Activated naive CD4-positive, alpha-beta T cell treated with anti-CD3 and anti-CD28 coated beads, Interleukin-2, amount 10 ng/mL, durations not matched to agents 7 days and 5 days (primary cell): ENCODE measurements around the gene CEBPE.

Source experiments
- CTCF ChIA-PET: fragments of 350-600 bp; sonication (Branson Sonifier 250); formaldehyde crosslinking; loops from one replicate; lab custom pipeline; 2021; ENCODE audit warnings: antibody characterized with exemption; lab: Charles Lee
- DNase-seq: peaks from one replicate; pipeline ENCODE4 v3.0.0-alpha.2; 2020
- H3K27ac Mint-ChIP-seq: one replicate; pipeline ENCODE4 v1.8.0; 2021; ENCODE audit warnings: mild to moderate bottlenecking, moderate library complexity, mixed read lengths
- H3K27me3 Mint-ChIP-seq: one replicate; pipeline ENCODE4 v1.8.0; 2021; ENCODE audit warnings: mild to moderate bottlenecking, mixed read lengths
- H3K36me3 Mint-ChIP-seq: one replicate; pipeline ENCODE4 v1.8.0; 2021; ENCODE audit warnings: mixed read lengths
- H3K4me1 Mint-ChIP-seq: one replicate; pipeline ENCODE4 v1.8.0; 2021; ENCODE audit warnings: mixed read lengths
- H3K4me3 Mint-ChIP-seq: one replicate; pipeline ENCODE4 v1.8.0; 2021; ENCODE audit warnings: mild to moderate bottlenecking, moderate library complexity, mixed read lengths
- H3K9me3 Mint-ChIP-seq: one replicate; pipeline ENCODE4 v1.8.0; 2021; ENCODE audit warnings: mixed read lengths

CEBPE gene

DNA sequence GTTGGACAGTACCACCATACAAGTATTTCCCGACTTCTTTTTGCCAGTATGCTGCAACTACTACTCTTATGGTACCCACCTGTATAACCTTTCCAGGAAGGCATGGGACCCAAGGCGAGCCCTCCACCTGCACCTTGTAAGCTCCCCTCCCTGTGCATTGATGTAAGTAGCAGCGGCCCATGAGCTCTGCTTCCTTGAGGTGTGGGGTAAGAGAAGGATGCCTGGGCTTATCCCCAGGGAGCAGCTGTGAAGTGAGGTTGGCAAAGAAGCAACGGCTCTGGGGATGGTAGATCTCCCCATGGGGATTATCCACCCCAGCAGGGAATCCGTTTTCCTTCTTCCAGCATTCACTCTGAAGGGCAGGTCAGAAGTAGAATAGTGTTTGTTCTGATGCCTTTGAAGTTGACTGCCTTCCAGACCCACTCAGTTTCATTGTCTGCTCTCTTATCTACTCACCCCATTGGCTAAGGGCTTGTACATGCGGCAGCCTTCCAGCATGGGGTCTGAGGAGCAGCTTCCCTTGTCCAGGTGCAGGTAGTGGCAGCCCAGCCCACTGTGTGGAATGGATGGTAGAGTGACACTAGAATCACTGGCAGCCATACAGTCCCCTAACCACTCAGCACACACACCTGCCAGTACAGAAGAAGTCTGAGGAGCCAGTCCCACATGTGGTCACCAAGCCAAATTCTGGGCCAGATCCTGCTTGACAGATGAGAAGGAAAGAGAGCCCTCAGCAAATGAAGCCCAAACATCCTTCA lies 17.7 kb downstream of the CEBPE start:
- Mint-ChIP-seq H3K36me3 (peaks cover 27% of the 10 kb centered on the region), H3K9me3 (no peaks in the 10 kb centered on the region), H3K4me1 (peaks cover 18% of the 10 kb centered on the region), H3K4me3 (no peak overlapping the region), H3K27ac (no peak overlapping the region), H3K27me3 (peaks cover 22% of the 10 kb centered on the region)
- CTCF ChIA-PET, result interaction anchor here (1.3 kb wide), 2 partner anchors 24 to 33 kb away, joined by 3 to 4 read pairs; no protein-coding TSS in a partner anchor
- no peak for DNase-seq

DNA sequence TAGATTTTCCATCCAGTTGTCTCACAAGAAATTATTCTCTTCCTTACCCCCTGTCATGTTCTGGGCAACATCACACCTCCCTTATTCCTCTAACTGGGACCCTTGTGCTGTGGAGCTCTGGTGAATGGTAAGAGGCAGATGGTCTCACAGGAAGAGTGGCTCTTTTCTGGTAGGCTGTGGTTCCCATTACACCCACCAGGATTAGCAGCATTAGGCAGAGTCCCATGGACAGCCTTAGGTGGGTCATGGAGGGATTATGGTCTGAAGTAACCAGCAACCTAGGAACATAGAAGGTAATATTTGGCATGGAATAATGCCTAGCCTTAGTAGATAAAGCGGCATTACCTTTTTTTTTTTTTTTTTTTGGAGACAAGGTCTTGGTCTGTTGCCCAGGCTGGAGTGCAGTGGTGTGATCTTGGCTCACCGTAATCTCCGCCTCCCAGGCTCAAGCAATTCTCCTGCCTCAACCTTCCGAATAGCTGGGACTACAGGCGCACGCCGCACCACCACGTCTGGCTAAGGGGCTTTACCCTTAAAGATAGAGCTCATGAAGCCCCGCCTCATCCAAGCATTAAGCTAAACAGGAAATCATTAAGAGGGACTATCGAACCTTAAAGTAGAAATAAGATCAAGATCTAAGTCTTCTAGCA lies 19.7 kb downstream of the CEBPE start:
- no peaks in the 10 kb centered on the region for H3K9me3 Mint-ChIP-seq
- peaks cover 15% of the 10 kb centered on the region for H3K4me1 Mint-ChIP-seq
- no peak overlapping the region for H3K4me3 Mint-ChIP-seq
- peaks cover 27% of the 10 kb centered on the region for H3K36me3 Mint-ChIP-seq
- peaks cover 17% of the 10 kb centered on the region for H3K27me3 Mint-ChIP-seq
- no peak for DNase-seq
- H3K27ac Mint-ChIP-seq, result no peak overlapping the region
- CTCF ChIA-PET, result interaction anchor here (1.2 to 1.5 kb wide), 2 partner anchors 21 to 126 kb away, joined by 3 to 10 read pairs; no protein-coding TSS in a partner anchor

DNA sequence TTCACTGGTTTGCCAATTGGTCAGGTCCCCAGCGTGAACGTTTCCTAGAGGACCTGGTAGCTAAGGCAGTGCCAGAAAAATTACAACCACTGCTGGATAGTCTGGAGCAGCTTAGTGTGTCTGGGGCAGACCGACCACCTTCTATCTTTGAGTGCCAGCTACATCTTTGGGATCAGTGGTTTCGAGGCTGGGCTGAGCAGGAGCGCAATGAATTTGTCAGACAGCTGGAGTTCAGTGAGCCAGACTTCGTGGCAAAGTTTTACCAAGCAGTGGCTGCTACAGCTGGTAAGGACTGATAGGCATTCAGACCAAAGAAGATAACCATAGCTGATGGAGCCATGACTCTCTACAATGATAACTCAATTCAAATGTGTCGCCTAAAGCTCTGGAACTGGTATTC lies 21.3 kb downstream of the CEBPE start:
- Mint-ChIP-seq H3K4me1 (peaks cover 24% of the 10 kb centered on the region), H3K36me3 (peaks cover 32% of the 10 kb centered on the region), H3K4me3 (peak overlapping the region; percentile 7), H3K9me3 (no peaks in the 10 kb centered on the region), H3K27ac (no peak overlapping the region), H3K27me3 (peaks cover 5% of the 10 kb centered on the region)
- CTCF ChIA-PET, result interaction anchor here (0.7 to 1.6 kb wide), 4 partner anchors 21 to 29 kb away, joined by 3 to 5 read pairs (median 4); no protein-coding TSS in a partner anchor
- no peak for DNase-seq

DNA sequence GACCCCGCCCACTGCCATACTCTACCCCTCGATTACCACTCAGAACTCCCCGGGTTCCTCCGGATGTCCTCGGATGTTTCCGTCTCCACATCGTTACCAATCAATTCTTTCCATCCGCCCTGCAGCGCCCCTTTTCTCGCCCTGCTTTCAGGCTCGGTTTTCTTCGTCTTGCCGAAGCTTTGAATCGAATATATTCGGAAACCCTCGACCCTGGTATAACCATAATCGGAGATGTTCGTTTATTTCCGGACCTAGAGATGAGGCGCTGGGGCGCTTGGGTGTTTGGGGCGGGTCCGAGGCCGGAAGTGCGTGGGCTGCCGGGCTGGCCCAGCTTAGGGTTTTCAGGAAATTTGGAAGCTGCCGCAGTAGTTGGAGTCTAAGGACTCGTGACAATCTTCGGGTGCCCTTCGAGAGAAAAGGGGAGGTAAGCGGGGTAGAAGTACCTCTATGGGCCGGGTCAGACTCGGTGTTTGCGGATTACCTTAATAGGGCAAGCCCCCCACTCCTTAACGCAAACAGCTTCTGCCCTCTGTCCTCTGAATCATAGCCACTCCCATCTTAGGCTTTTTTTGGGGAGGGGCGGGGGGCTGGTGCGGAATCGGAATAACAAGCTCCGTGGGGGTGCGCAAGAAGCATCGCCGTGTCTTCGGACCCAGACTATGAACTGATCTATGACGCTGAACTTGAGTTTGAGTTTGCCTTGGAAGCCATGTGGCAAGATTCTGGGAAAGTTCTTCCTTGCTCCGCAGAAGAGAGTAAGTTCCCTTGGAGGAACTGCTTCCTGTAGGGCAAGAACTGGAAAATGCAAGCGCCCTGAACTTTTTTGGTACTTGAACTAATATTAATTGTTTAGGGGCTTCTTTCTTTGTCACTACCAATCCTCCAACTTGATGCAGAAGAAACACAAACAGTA lies 23.6 kb downstream of the CEBPE start, which contains the start of gene C14orf119:
C14orf119 (plus strand) TSS at position 310 of the 913 bp plus-strand sequence. CDS start 2,154 bp downstream, outside the sequence.
- CTCF ChIA-PET, result interaction anchor here (0.6 to 2.8 kb wide), 11 partner anchors 9 to 236 kb away, joined by 3 to 26 read pairs (median 5); no protein-coding TSS in a partner anchor
- Mint-ChIP-seq H3K4me1 (peaks cover 30% of the 10 kb centered on the region), H3K4me3 (no peak within 1 kb of the TSS), H3K27ac (no peak within 1 kb of the TSS), H3K9me3 (no peaks in the 10 kb centered on the region), H3K36me3 (peaks cover 42% of the 10 kb centered on the region), H3K27me3 (no peaks in the 10 kb centered on the region)
- peak; percentile 100 for DNase-seq

DNA sequence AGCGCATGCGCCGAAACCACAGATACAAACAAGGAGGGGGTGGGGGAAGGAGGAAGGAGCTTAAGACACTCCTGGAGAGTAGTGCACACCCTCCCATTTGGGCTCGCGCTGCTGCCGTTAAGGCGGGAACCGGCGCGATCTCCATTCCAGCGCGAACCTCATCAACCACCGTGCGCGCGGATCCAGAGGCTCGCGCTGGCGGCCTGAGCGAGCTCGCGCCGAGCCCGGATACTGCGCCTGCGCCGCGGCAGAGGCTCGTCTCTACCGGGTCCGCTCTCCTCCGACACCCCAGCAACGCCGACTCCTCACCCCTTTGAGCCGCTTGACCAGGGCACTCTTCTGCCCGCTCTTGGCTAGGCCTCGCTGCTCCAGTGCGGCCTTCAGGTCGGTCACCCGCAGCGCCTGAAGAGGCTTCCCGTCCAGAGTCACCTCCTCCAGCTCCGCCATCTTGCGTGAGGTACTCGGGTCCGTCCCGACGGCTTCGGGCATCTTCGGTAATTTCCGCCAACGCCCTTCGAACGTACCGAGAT lies 24.3 kb downstream of the CEBPE start, which contains the start of gene ACIN1:
ACIN1 (minus strand) TSS at position 471 of the 530 bp plus-strand sequence; CDS start at position 447, 24 bp downstream.
- Mint-ChIP-seq H3K9me3 (no peaks in the 10 kb centered on the region), H3K27ac (no peak within 1 kb of the TSS), H3K4me3 (no peak within 1 kb of the TSS), H3K4me1 (peaks cover 30% of the 10 kb centered on the region), H3K36me3 (peaks cover 45% of the 10 kb centered on the region), H3K27me3 (no peaks in the 10 kb centered on the region)
- peak; percentile 83 for DNase-seq
- CTCF ChIA-PET, result interaction anchor here (0.6 to 2.8 kb wide), 12 partner anchors 9 to 235 kb away, joined by 3 to 26 read pairs (median 4); no protein-coding TSS in a partner anchor

DNA sequence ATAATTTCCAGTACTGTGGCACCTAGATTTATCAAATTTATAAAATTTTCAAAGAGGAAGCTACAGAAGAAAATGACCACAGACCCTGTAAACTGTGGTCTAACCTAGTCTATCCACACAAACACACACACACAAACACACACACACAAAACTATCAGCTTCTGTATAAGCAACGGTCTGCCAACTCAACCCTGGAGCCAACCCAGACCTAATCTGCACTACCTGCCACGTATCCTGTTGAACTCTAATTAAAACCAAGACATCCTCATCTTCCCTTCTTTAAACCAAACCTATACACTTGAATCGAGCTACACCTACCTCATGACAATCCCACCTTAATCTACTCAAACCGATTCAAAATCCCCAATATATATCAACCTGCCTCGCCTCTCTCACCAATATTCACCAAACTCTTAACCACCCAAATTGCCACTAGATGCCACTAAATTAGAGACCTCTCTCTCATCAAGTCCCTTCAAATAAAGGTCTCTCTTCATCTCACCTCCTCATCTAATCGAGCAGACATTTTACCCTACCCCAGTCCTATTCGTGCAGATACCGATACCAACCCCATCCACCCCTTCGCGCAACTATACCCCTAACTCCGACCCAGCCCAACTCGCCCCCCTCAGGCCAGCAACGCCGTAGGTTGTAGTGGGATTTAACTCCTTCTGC lies 24.9 kb downstream of the CEBPE start:
- Mint-ChIP-seq H3K9me3 (no peaks in the 10 kb centered on the region), H3K4me1 (peaks cover 30% of the 10 kb centered on the region), H3K27me3 (no peaks in the 10 kb centered on the region), H3K4me3 (no peak overlapping the region), H3K36me3 (peaks cover 46% of the 10 kb centered on the region), H3K27ac (no peak overlapping the region)
- CTCF ChIA-PET, result interaction anchor here (0.8 to 2.8 kb wide), 8 partner anchors 8 to 207 kb away, joined by 3 to 26 read pairs (median 11); no protein-coding TSS in a partner anchor
- DNase-seq, result no peak

DNA sequence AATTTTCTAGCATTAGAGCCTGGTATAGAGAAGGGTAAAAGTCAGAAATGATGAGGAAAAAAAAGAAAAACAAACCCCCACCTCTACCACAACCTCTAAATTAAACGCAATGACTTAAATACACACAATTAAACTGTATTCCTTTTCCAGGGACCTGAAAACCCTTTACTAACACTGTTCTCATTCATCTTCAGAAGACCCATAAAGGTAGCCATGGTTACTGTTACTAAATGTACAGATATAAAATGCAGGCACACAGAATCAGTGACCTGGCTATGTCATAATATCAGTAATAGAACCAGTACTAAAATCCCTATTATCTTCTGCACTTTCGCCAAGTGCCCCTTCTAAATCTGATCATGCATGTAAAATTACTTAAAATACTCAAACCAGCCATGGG lies 25.5 kb downstream of the CEBPE start:
- no peak overlapping the region for H3K27ac Mint-ChIP-seq
- CTCF ChIA-PET, result interaction anchor here (2.6 kb wide), 1 partner anchor 16 kb away, joined by 26 read pairs; no protein-coding TSS in a partner anchor
- H3K4me1 Mint-ChIP-seq, result peaks cover 30% of the 10 kb centered on the region
- H3K36me3 Mint-ChIP-seq, result peaks cover 43% of the 10 kb centered on the region
- H3K9me3 Mint-ChIP-seq, result no peaks in the 10 kb centered on the region
- DNase-seq, result no peak
- no peak overlapping the region for H3K4me3 Mint-ChIP-seq
- H3K27me3 Mint-ChIP-seq, result no peaks in the 10 kb centered on the region

DNA sequence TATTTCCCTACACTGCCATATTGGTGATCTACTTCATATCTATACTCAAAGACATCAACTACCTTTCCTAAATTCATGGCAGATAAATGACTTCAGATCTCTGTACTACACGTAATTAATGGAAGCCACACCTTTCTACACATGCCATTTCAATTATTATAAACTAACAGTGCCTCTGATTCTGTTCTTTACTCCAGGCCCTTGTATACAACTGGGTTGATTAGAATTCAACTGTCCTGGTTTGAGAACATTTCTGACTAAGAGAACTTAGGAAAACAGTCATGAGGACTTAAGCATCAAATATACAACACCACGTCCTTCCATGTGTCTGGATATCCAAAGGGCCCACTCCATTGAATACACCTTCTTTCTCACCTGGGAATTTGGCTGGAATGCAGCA lies 26.0 kb downstream of the CEBPE start:
- CTCF ChIA-PET, result interaction anchor here (1.3 to 4.6 kb wide), 3 partner anchors 16 to 119 kb away, joined by 3 to 23 read pairs (median 10); no protein-coding TSS in a partner anchor
- DNase-seq, result no peak
- Mint-ChIP-seq H3K4me3 (no peak overlapping the region), H3K4me1 (peaks cover 30% of the 10 kb centered on the region), H3K27ac (no peak overlapping the region), H3K36me3 (peaks cover 43% of the 10 kb centered on the region), H3K27me3 (no peaks in the 10 kb centered on the region), H3K9me3 (no peaks in the 10 kb centered on the region)

DNA sequence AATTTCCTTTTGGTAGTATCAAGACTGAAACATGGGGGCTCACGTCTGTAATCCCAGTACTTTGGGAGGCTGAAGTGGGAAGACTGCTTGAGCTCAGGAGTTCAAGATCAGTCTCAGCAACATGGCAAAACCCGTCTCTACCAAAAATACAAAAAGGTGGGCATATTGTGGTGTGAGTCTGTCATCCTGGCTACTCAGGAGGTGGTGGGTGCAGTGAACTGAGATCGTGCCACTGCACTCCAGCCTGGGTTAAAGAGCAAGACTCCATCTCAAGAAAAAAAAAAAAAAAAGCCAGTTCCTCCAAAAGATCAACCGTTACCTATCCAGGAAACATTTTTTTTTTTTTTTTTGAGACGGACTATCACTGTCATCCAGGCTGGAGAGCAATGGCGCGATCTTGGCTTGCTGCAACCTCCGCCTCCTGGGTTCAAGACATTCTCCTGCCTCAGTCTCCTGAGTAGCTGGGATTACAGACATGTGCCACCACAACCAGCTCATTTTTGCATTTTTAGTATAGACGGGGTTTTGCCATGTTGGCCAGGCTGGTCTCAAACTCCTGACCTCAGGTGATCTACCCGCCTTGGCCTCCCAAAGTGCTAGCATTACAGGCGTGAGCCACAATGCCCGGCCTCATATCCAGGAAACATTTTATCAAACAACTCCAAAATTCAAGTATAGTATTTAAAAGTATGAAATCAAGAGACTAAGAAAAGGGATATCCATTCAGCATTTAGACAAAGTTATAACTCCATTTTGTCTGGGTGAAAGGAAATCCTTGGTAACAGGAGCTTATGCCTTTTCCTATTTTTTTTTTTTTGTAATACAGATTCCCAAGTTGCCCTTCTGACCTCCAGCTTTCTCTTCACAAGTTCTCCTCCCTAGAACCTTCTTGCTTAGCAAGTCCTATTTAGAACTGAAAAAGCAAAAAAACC lies 27.5 kb downstream of the CEBPE start:
- peaks cover 42% of the 10 kb centered on the region for H3K36me3 Mint-ChIP-seq
- no peaks in the 10 kb centered on the region for H3K27me3 Mint-ChIP-seq
- no peak for DNase-seq
- H3K27ac Mint-ChIP-seq, result no peak overlapping the region
- CTCF ChIA-PET, result interaction anchor here (0.6 to 4.6 kb wide), 6 partner anchors 11 to 202 kb away, joined by 3 to 23 read pairs (median 3); no protein-coding TSS in a partner anchor
- H3K4me3 Mint-ChIP-seq, result no peak overlapping the region
- H3K9me3 Mint-ChIP-seq, result no peaks in the 10 kb centered on the region
- H3K4me1 Mint-ChIP-seq, result peaks cover 21% of the 10 kb centered on the region

DNA sequence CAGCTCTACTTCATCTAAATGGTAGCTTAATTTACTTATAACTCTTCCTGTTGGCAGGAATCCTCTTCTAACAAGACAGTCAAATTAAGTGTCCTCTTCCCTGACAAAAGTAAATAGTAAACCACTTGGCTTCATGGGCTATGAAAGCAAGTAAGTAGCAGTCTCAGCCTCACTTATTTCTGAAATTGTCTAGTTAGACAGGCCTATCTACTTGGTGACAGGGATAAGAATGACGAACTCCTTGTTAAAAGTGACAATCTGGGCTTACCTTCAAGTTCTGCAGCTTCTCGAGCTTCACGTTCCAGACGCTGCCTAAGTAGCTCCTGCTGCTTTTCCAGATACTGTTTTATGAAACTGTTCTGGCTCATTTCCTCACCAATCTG lies 28.8 kb downstream of the CEBPE start:
- Mint-ChIP-seq H3K27me3 (no peaks in the 10 kb centered on the region), H3K4me1 (peaks cover 19% of the 10 kb centered on the region), H3K4me3 (no peak overlapping the region), H3K27ac (no peak overlapping the region), H3K36me3 (peaks cover 53% of the 10 kb centered on the region), H3K9me3 (no peaks in the 10 kb centered on the region)
- no peak for DNase-seq
- CTCF ChIA-PET, result interaction anchor here (1.3 to 4.6 kb wide), 2 partner anchors 13 to 21 kb away, joined by 7 to 23 read pairs; no protein-coding TSS in a partner anchor

DNA sequence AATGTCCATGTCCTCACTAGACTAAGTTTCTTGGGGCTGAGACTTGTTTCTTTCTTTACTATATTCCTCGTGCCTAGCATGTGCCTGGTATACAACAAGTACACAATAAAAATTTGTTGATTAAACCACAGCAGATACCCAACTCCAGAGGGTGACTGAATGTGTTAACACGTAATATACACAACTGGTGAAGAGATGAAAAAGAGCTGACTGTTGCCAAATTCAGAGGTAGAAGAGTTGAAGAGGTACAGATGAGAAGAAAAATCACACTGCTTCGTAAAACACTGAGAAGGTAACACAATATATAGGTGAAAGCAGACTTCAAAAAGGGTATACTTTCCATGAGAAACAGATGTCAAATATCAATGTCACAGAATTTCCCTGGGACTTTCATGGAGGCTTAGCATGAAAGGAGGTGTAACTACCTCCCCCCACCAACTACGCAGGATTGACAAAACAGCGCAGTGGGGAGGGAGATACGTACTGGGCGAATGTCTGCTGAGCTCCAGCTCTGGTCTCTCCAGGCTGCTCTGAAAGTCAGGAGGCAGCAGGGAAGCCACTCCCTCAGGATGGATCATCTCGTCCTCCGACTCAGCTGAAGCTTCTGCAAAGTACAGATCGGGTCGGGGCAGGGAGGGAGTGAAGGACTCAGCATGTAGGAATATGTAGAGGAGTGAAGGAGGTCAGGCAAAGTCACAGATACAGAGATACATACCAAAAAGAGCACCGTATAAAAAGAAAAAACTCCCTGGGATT lies 29.4 kb downstream of the CEBPE start:
- DNase-seq, result no peak
- Mint-ChIP-seq H3K9me3 (no peaks in the 10 kb centered on the region), H3K4me1 (peaks cover 19% of the 10 kb centered on the region), H3K36me3 (peaks cover 57% of the 10 kb centered on the region), H3K27me3 (no peaks in the 10 kb centered on the region), H3K4me3 (no peak overlapping the region), H3K27ac (no peak overlapping the region)
- CTCF ChIA-PET, result interaction anchor here (1.3 to 4.6 kb wide), 2 partner anchors 13 to 21 kb away, joined by 7 to 23 read pairs; no protein-coding TSS in a partner anchor
